ENCODE measurements around the gene FAM221B. TPM values are rescaled to one million over a fixed set of nuclear protein-coding genes. Genes with fewer than 3 reads are reported as not detected.
A peak's percentile ranks its signal among the peaks of the same experiment; 100 is the strongest.

The FAM221B gene
- total and polyA plus RNA-seq, 2 donors (not counting 1 experiment from before 2014, with no cell fraction given) = not detected

DNA sequence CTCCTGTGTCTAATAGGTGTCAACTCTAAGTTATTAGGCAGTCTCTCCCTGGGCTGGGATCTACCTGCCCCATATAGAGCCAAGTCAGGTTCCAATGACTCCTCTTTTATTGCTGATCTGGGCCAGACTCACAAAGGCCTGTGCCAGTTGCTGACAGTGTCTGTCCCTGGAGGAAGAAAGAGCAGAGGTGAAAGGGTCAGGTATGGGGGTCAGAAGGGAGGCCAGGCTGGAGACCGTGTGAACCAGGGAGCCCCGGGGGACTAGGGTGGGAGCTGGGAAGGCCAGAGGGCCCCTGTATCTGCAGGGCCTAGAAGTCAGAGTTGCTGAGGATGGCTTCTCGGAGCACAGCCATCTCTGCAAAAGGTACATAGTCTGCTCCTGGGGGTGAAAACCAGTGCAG lies 10.2 kb downstream of the FAM221B start:
- H3K27ac Mint-ChIP-seq = no peak overlapping the region
- no peak for DNase-seq
- H3K27me3 ChIP-seq (replicated peaks in 1 of 4; ENCODE audit: control extremely low read depth in 1 of 4, control insufficient read depth in 3 of 4, insufficient read depth in 4 of 4, low read length in 3 of 4) = no peaks in the 10 kb centered on the region
- no peak overlapping the region for H3K9ac ChIP-seq (ENCODE audit: low read length)
- H4K20me1 ChIP-seq (ENCODE audit: control insufficient read depth, insufficient read depth, low read length, poor library complexity, severe bottlenecking) = no peaks in the 10 kb centered on the region
- no peaks in the 10 kb centered on the region for H3K27me3 Mint-ChIP-seq
- H3K4me3 Mint-ChIP-seq = no peak overlapping the region
- 87% methylated on average over 3 of the region's 3 CpGs for WGBS (ENCODE audit: insufficient coverage)
- ATAC-seq (ENCODE audit: low read depth) = no peak
- ChIA-PET CTCF (no interaction called here), POLR2A (no interaction called here)
- intact Hi-C loops (cut with micrococcal nuclease) = no loop called here
- peaks cover 10 to 12% of the 10 kb centered on the region in 2 donors for H3K4me1 ChIP-seq (ENCODE audit: control insufficient read depth in 2 of 2, insufficient read depth in 2 of 2, low read length in 2 of 2)
- peaks cover 11% of the 10 kb centered on the region for H3K4me1 Mint-ChIP-seq
- H3K36me3 ChIP-seq (replicated peaks in 1 of 2; ENCODE audit: control extremely low read depth in 1 of 2, control insufficient read depth in 1 of 2, extremely low read depth in 1 of 2, insufficient read depth in 2 of 2, low read length in 1 of 2) = no peaks in the 10 kb centered on the region
- no peak overlapping the region for H3K27ac ChIP-seq (ENCODE audit: low read length in 2 of 2)
- H3K9me3 Mint-ChIP-seq (ENCODE audit: insufficient read depth) = no peaks in the 10 kb centered on the region
- no peak overlapping the region for H2AFZ ChIP-seq (ENCODE audit: insufficient read depth, low read depth, low read length, poor library complexity, severe bottlenecking)
- H3K9me3 ChIP-seq (ENCODE audit: control extremely low read depth in 1 of 3, control insufficient read depth in 2 of 3, insufficient read depth in 1 of 3, low read length in 2 of 3) = no peaks in the 10 kb centered on the region
- TF ChIP-seq CTCF (IDR thresholded peaks at IDR 0.05) (no peak), EZH2 (IDR thresholded peaks at IDR 0.05; ENCODE audit: borderline replicate concordance, insufficient read depth, low read depth, low read length, poor library complexity, severe bottlenecking) (no peak)
- no peaks in the 10 kb centered on the region for H3K79me2 ChIP-seq (ENCODE audit: control insufficient read depth, insufficient read depth, low read length)
- H3K4me2 ChIP-seq (replicated peaks; ENCODE audit: low read depth, low read length, poor library complexity, severe bottlenecking) = no peak overlapping the region
- H3K4me3 ChIP-seq (ENCODE audit: control extremely low read depth in 1 of 5, extremely low read depth in 1 of 5, insufficient read depth in 1 of 5, low read depth in 2 of 5, low read length in 4 of 5) = no peak overlapping the region

DNA sequence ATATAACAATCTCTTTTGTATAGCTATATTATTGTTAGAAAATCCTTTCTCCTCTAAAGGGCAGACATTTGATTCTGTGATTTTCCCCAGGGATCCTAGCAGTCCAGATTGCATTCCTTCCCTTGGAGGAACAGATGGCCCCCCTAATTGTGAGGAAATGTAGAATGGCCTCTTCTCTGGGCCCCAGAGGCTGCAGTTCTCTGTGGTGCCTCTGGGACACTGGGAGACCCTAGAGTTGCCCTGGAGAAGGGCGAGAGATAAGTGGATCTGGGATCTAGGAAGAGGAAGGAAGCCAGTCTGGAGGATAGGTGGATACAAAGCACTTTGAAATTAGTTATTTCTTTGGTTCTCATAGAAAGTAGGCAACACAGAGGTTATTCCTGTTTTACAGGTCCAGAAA lies 11.8 kb downstream of the FAM221B start:
- H3K9ac ChIP-seq (ENCODE audit: low read length) = no peak overlapping the region
- peak overlapping the region; percentile 35 for H3K4me3 Mint-ChIP-seq
- no peaks in the 10 kb centered on the region for H3K27me3 ChIP-seq (replicated peaks in 1 of 4; ENCODE audit: control extremely low read depth in 1 of 4, control insufficient read depth in 3 of 4, insufficient read depth in 4 of 4, low read length in 3 of 4)
- 100% methylated on average over 1 of the region's 1 CpG for WGBS (ENCODE audit: insufficient coverage)
- CTCF ChIA-PET = no interaction called here
- H2AFZ ChIP-seq (ENCODE audit: insufficient read depth, low read depth, low read length, poor library complexity, severe bottlenecking) = no peak overlapping the region
- intact Hi-C loops (cut with micrococcal nuclease) = no loop called here
- H3K4me3 ChIP-seq (ENCODE audit: control extremely low read depth in 1 of 5, extremely low read depth in 1 of 5, insufficient read depth in 1 of 5, low read depth in 2 of 5, low read length in 4 of 5) = no peak overlapping the region
- H3K27ac ChIP-seq (ENCODE audit: low read length in 2 of 2) = no peak overlapping the region
- POLR2A ChIA-PET = no interaction called here
- H3K9me3 Mint-ChIP-seq (ENCODE audit: insufficient read depth) = no peaks in the 10 kb centered on the region
- H3K27ac Mint-ChIP-seq = no peak overlapping the region
- DNase-seq (no peak), ATAC-seq (ENCODE audit: low read depth) (no peak)
- H3K4me1 Mint-ChIP-seq = peaks cover 25% of the 10 kb centered on the region
- no peaks in the 10 kb centered on the region for H4K20me1 ChIP-seq (ENCODE audit: control insufficient read depth, insufficient read depth, low read length, poor library complexity, severe bottlenecking)
- TF ChIP-seq CTCF (IDR thresholded peaks at IDR 0.05) (no peak), EZH2 (IDR thresholded peaks at IDR 0.05; ENCODE audit: borderline replicate concordance, insufficient read depth, low read depth, low read length, poor library complexity, severe bottlenecking) (no peak)
- no peak overlapping the region for H3K4me2 ChIP-seq (replicated peaks; ENCODE audit: low read depth, low read length, poor library complexity, severe bottlenecking)
- H3K36me3 ChIP-seq (replicated peaks in 1 of 2; ENCODE audit: control extremely low read depth in 1 of 2, control insufficient read depth in 1 of 2, extremely low read depth in 1 of 2, insufficient read depth in 2 of 2, low read length in 1 of 2) = no peaks in the 10 kb centered on the region
- no peaks in the 10 kb centered on the region for H3K9me3 ChIP-seq (ENCODE audit: control extremely low read depth in 1 of 3, control insufficient read depth in 2 of 3, insufficient read depth in 1 of 3, low read length in 2 of 3)
- no peaks in the 10 kb centered on the region for H3K27me3 Mint-ChIP-seq
- peaks cover 21 to 27% of the 10 kb centered on the region in 2 donors for H3K4me1 ChIP-seq (ENCODE audit: control insufficient read depth in 2 of 2, insufficient read depth in 2 of 2, low read length in 2 of 2)
- no peaks in the 10 kb centered on the region for H3K79me2 ChIP-seq (ENCODE audit: control insufficient read depth, insufficient read depth, low read length)

All from B cell (primary cell).